Pancreas (tissue), 10 donors: ENCODE measurements around the gene RAB36. TPM values are rescaled to one million over a fixed set of nuclear protein-coding genes. Genes with fewer than 3 reads are reported as not detected.

Source experiments
- ATAC-seq, 4 donors: fragments of 200-7000 bp; cut with Tn5 transposase; one replicate each; pipeline versions ENCODE4 v1.8.0 to v1.9.1; 2020; ENCODE audit warnings: mild to moderate bottlenecking in 4 of 4, moderate library complexity in 4 of 4
- DNase-seq, 6 donors: peaks; one replicate each; pipeline ENCODE4 v3.0.0-alpha.2; 2020
- FAIRE-seq: peaks from 2 replicates; lab custom pipeline; 2012; peaks lifted over from hg19 to GRCh38; lab: Jason Lieb, UNC
- H3K27ac ChIP-seq, 4 donors: fragments of 200-600 bp; sonication (generic); 1 replicate in 3 of 4; 2 replicates in 1 of 4; pipeline versions ENCODE4 v1.5.0 to v1.8.0; 2020
- H3K27me3 ChIP-seq, 4 donors: fragments of 200-600 bp; one replicate each; pipeline ENCODE4 v1.8.0; 2021
- H3K36me3 ChIP-seq, 3 donors: fragments of 200-600 bp; sonication (generic) in 1 of 3; one replicate each; pipeline versions ENCODE4 v1.5.0 to v1.8.0; 2020 to 2021
- H3K4me1 ChIP-seq, 3 donors: fragments of 200-600 bp; one replicate each; pipeline ENCODE4 v1.8.0; 2021
- H3K4me3 ChIP-seq, 4 donors: fragments of 200-600 bp; sonication (generic) in 2 of 4; one replicate each; pipeline versions ENCODE4 v1.5.0 to v1.8.0; 2020 to 2021
- H3K9me3 ChIP-seq, 4 donors: fragments of 200-600 bp; one replicate each; pipeline ENCODE4 v1.8.0; 2021
- WGBS, 2 donors: extraction: QIAGEN DNeasy Blood & Tissue Kit; methylation state at CpG; one replicate each; pipeline ENCODE4 v1.1.7; 2013; 5-methylcytosine and 5-hydroxymethylcytosine counted together
- intact Hi-C, 3 donors: fragments of 100-400 bp; cut with DNase I; formaldehyde crosslinking; loops; one replicate each; pipeline versions ENCODE4 v1.11.1 to v1.14.2; 2022
- polyA plus RNA-seq, 2 donors: library from polyadenylated mRNA; stranded (reverse); fragments of 200-250 nt; gene quantifications; one replicate each; pipeline ENCODE4 v1.2.3, GENCODE V29; 2013
- total RNA-seq, 6 donors: library from RNA; stranded (reverse); fragmentation: NEBNext Ultra II Directional in 4 of 6; extraction: Animal tissue kit (Norgen Biotek cat#: 25700) in 4 of 6; gene quantifications; one replicate each; pipeline versions ENCODE4 v1.2.1 to v1.2.4, GENCODE V29; 2021 to 2023
- TF ChIP-seq, protein P1 (sequence below), 4 donors: fragments of 200-600 bp; sonication (generic) in 3 of 4; IDR thresholded peaks; one replicate each; pipeline versions ENCODE4 v1.5.0 to v1.8.0; 2021; ENCODE audit warnings: antibody characterized with exemption in 4 of 4
- donor health status: healthy with polysubstance abuse.
- donor health status: DM: no; HTN: no; CAD: no; lungs with moderate emphysema.
- donor health status: DM: no; HTN: no; CAD: no.
- donor health status: control.
- donor health status: control.
- donor health status: Bipolar disorder and iron deficiency.
- donor health status: DM: yes; HTN: yes; CAD: no.
- donor health status: DM: no; HTN: no; CAD: no.
- donor health status: DM: no; HTN: no; CAD: no.
- donor health status: DM: yes; HTN: yes; CAD: no.

Gene RAB36
- total and polyA plus RNA-seq, 8 donors, result 1.2 to 7.3 (median 3.1) TPM

DNA sequence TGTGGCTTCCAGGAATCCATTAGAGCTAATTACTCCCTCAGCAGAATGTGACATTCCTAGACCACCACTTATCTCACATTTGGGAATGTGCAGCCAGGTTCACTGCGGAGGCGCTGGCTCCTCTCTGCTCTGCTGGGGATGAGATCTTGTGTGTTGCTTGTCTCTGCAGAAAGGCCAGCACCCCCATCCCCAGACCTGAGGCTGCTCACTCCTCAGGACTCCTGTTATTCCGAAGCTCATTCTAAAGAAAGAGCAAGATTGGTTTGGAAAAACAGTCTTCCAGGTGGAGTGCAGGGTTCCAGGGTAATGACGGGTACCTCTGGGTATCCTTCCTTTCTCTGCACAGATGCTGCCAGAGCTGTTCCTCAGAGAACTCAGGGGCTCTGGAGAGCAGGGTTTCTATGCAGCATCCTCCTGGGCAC lies 24.3 kb upstream of the RAB36 start:
- Histone ChIP-seq H3K27me3 (no peaks in the 10 kb centered on the region), H3K27ac (no peak overlapping the region), H3K4me1 (no peaks in the 10 kb centered on the region), H3K36me3 (no peaks in the 10 kb centered on the region), H3K9me3 (no peaks in the 10 kb centered on the region), H3K4me3 (no peak overlapping the region)
- 69 to 76% methylated on average over 4 of the region's 4 CpGs for WGBS, 2 donors
- DNase-seq (no peak), FAIRE-seq (no peak), ATAC-seq (no peak)
- TF ChIP-seq, protein P1, sequence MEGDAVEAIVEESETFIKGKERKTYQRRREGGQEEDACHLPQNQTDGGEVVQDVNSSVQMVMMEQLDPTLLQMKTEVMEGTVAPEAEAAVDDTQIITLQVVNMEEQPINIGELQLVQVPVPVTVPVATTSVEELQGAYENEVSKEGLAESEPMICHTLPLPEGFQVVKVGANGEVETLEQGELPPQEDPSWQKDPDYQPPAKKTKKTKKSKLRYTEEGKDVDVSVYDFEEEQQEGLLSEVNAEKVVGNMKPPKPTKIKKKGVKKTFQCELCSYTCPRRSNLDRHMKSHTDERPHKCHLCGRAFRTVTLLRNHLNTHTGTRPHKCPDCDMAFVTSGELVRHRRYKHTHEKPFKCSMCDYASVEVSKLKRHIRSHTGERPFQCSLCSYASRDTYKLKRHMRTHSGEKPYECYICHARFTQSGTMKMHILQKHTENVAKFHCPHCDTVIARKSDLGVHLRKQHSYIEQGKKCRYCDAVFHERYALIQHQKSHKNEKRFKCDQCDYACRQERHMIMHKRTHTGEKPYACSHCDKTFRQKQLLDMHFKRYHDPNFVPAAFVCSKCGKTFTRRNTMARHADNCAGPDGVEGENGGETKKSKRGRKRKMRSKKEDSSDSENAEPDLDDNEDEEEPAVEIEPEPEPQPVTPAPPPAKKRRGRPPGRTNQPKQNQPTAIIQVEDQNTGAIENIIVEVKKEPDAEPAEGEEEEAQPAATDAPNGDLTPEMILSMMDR (IDR thresholded peaks at IDR 0.05), result no peak
- intact Hi-C loops, result loop anchor here in 2 of 3 donors (10.0 kb wide), 2 partner anchors 166 to 266 kb away; no protein-coding TSS in a partner anchor

DNA sequence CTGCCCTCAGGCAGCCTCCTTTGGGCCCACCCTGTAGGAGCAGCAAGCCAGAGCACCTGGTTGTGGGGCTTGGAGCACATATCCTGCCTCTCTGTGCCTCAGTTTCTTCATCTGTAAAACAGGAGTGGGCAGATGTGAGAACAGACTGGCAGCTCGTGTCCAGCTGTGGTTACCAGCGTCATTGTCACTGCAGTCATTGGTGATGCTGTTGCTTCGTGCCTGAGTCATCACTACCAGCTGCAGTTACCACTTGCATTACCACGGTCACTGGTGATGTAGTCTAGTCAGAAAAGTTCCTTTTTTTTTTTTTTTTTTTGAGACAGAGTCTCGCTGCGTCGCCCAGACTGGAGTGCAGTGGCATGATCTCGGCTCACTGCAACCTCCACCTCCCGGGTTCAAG lies 23.9 kb upstream of the RAB36 start:
- DNase-seq (no peak), FAIRE-seq (no peak), ATAC-seq (no peak)
- intact Hi-C loops, result loop anchor here in 2 of 3 donors (10.0 kb wide), 2 partner anchors 167 to 267 kb away; no protein-coding TSS in a partner anchor
- H3K9me3 ChIP-seq, result no peaks in the 10 kb centered on the region
- TF ChIP-seq, protein P1 (IDR thresholded peaks at IDR 0.05), result no peak
- H3K4me1 ChIP-seq, result no peaks in the 10 kb centered on the region
- no peaks in the 10 kb centered on the region for H3K27me3 ChIP-seq
- H3K4me3 ChIP-seq, result no peak overlapping the region
- WGBS, 2 donors, result 66 to 83% methylated on average over 9 of the region's 9 CpGs
- H3K27ac ChIP-seq, result no peak overlapping the region
- no peaks in the 10 kb centered on the region for H3K36me3 ChIP-seq

DNA sequence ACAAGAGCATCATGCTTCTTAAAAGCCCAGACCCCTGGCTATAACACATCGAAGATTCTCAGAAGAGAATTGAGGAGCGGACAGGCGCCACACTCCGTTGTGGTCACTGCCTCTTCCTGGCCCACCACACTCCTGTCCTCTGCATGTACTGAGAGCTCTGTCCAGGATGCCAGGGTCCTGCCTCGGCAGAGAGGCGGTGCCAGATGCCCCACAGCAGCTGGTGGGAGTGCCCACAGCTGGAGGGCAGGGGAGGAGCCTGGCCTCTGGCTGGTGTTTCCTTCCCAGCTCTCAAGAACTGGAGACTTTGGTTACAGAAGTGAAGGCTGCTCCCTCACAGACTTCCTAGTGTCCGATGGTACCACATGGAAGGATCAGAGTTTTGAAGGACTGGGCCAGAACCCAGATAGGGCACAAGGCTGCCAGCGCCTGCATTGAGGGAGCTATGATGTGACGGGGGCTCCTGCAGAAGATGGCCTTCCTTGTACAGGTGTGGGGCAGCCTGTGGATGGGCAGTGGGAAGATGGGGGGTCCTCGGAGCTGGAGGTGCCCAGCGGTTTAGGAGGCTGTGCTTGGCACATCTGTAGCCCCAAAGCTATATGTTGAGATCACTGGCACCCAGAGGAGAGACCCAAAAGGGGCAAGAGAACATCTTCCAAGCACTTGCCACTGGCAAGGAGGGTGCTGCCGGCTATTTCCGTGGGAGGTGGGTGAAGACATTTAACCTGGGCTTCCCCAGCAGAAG lies 22.9 kb upstream of the RAB36 start:
- no peaks in the 10 kb centered on the region for H3K9me3 ChIP-seq
- no peak overlapping the region for H3K4me3 ChIP-seq
- DNase-seq, result peak in 1 of 6 donors; percentile 38
- no peaks in the 10 kb centered on the region for H3K27me3 ChIP-seq
- no peaks in the 10 kb centered on the region for H3K4me1 ChIP-seq
- intact Hi-C loops, result loop anchor here in 2 of 3 donors (10.0 kb wide), 2 partner anchors 168 to 268 kb away; no protein-coding TSS in a partner anchor
- 69 to 76% methylated on average over 13 of the region's 13 CpGs for WGBS, 2 donors
- H3K36me3 ChIP-seq, result no peaks in the 10 kb centered on the region
- TF ChIP-seq, protein P1 (IDR thresholded peaks at IDR 0.05), result no peak
- no peak for FAIRE-seq
- no peak overlapping the region for H3K27ac ChIP-seq
- no peak for ATAC-seq

DNA sequence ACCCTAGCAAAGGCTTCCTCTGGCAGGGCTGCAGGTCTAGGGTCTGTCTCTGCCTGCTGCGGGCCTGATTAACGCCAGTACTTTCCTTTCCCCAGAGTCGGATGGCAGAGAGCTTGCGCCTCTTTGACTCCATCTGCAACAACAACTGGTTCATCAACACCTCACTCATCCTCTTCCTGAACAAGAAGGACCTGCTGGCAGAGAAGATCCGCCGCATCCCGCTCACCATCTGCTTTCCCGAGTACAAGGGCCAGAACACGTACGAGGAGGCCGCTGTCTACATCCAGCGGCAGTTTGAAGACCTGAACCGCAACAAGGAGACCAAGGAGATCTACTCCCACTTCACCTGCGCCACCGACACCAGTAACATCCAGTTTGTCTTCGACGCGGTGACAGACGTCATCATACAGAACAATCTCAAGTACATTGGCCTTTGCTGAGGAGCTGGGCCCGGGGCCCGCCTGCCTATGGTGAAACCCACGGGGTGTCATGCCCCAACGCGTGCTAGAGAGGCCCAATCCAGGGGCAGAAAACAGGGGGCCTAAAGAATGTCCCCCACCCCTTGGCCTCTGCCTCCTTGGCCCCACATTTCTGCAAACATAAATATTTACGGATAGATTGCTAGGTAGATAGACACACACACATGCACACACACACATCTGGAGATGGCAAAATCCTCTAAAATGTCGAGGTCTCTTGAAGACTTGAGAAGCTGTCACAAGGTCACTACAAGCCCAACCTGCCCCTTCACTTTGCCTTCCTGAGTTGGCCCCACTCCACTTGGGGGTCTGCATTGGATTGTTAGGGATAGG lies 22.1 kb upstream of the RAB36 start:
- peak in 1 of 6 donors; percentile 34 for DNase-seq
- no peaks in the 10 kb centered on the region for H3K27me3 ChIP-seq
- H3K4me1 ChIP-seq, result peaks cover 0 to under 1% (median 0%) of the 10 kb centered on the region in 3 donors
- TF ChIP-seq, protein P1 (IDR thresholded peaks at IDR 0.05), result no peak
- ATAC-seq, result no peak
- intact Hi-C loops, result loop anchor here in 2 of 3 donors (10.0 kb wide), 2 partner anchors 168 to 268 kb away; no protein-coding TSS in a partner anchor
- no peaks in the 10 kb centered on the region for H3K9me3 ChIP-seq
- no peak for FAIRE-seq
- H3K27ac ChIP-seq, result no peak overlapping the region
- H3K4me3 ChIP-seq, result no peak overlapping the region
- no peaks in the 10 kb centered on the region for H3K36me3 ChIP-seq
- 90 to 92% methylated on average over 26 of the region's 26 CpGs for WGBS, 2 donors
